WTC11 (cell line): ENCODE results near the gene F5. TPM values are rescaled to one million over a fixed set of nuclear protein-coding genes. Genes with fewer than 3 reads are reported as not detected.

Experiments
- ATAC-seq: fragments of 200-7000 bp; cut with Tn5 transposase; 2 replicates; pipeline ENCODE4 v1.10.0; 2021; ENCODE audit warnings: mild to moderate bottlenecking, moderate library complexity
- CTCF ChIA-PET: fragments of 300-600 bp; sonication (Branson Sonifier 250); formaldehyde crosslinking; loops from one replicate; lab custom pipeline; 2021; ENCODE audit warnings: antibody characterized with exemption; lab: Charles Lee
- POLR2A ChIA-PET: fragments of 350-600 bp; sonication (Branson Sonifier 250); formaldehyde crosslinking; loops from one replicate; lab custom pipeline; 2021; ENCODE audit warnings: antibody characterized with exemption; lab: Charles Lee
- DNase-seq: peaks from one replicate; pipeline ENCODE4 v3.0.0; 2021; ENCODE audit warnings: low spot score
- H3K27ac Mint-ChIP-seq: 2 replicates; pipeline ENCODE4 v1.8.0; 2021; ENCODE audit warnings: mixed read lengths
- H3K27me3 Mint-ChIP-seq: 2 replicates; pipeline ENCODE4 v1.8.0; 2021; ENCODE audit warnings: low read depth, mild to moderate bottlenecking, moderate library complexity, mixed read lengths
- H3K36me3 Mint-ChIP-seq: 2 replicates; pipeline ENCODE4 v1.8.0; 2021; ENCODE audit warnings: mixed read lengths
- H3K4me1 Mint-ChIP-seq: 2 replicates; pipeline ENCODE4 v1.8.0; 2022; ENCODE audit warnings: mixed read lengths
- H3K4me3 Mint-ChIP-seq: 2 replicates; pipeline ENCODE4 v1.8.0; 2021; ENCODE audit warnings: mild to moderate bottlenecking, moderate library complexity, mixed read lengths
- H3K9me3 Mint-ChIP-seq: 2 replicates; pipeline ENCODE4 v1.8.0; 2021; ENCODE audit warnings: mixed read lengths
- ATF2 ChIP-seq: sonication (generic); formaldehyde crosslinking; IDR thresholded peaks from 2 replicates; pipeline ENCODE4 v1.8.1; 2022; ENCODE audit warnings: low read depth, missing genetic modification reagents, borderline replicate concordance
- CTCF ChIP-seq: fragments of 200-600 bp; IDR thresholded peaks from 2 replicates; pipeline ENCODE4 v1.8.0; 2022; ENCODE audit warnings: antibody characterized with exemption
- IRF2 ChIP-seq: sonication (generic); formaldehyde crosslinking; IDR thresholded peaks from 2 replicates; pipeline ENCODE4 v1.8.0; 2022; ENCODE audit warnings: low read depth, missing genetic modification reagents, borderline replicate concordance
- JUN ChIP-seq: sonication (generic); formaldehyde crosslinking; IDR thresholded peaks from 2 replicates; pipeline ENCODE4 v1.8.0; 2023; ENCODE audit warnings: mild to moderate bottlenecking, missing genetic modification reagents
- KAT7 ChIP-seq: sonication (generic); formaldehyde crosslinking; IDR thresholded peaks from 2 replicates; pipeline ENCODE4 v1.8.1; 2023; ENCODE audit warnings: missing genetic modification reagents, mild to moderate bottlenecking, borderline replicate concordance
- NR1H2 ChIP-seq: sonication (generic); formaldehyde crosslinking; IDR thresholded peaks from 2 replicates; pipeline ENCODE4 v1.9.0; 2021; ENCODE audit warnings: mild to moderate bottlenecking, moderate library complexity, missing genetic modification reagents
- NR3C1 ChIP-seq: sonication (generic); formaldehyde crosslinking; conservative IDR thresholded peaks from 2 replicates; pipeline ENCODE4 v1.8.1; 2023; ENCODE audit warnings: low read depth, mild to moderate bottlenecking, missing genetic modification reagents
- RELA ChIP-seq: sonication (generic); formaldehyde crosslinking; IDR thresholded peaks from 2 replicates; pipeline ENCODE4 v1.8.1; 2022; ENCODE audit warnings: missing genetic modification reagents, mild to moderate bottlenecking, borderline replicate concordance
- SP1 ChIP-seq: sonication (generic); formaldehyde crosslinking; conservative IDR thresholded peaks from 2 replicates; pipeline ENCODE4 v1.8.1; 2022; ENCODE audit warnings: missing genetic modification reagents
- TEAD4 ChIP-seq: sonication (generic); formaldehyde crosslinking; IDR thresholded peaks from 2 replicates; pipeline ENCODE4 v1.8.0; 2022; ENCODE audit warnings: mild to moderate bottlenecking, missing genetic modification reagents
- ZNF121 ChIP-seq: sonication (generic); formaldehyde crosslinking; IDR thresholded peaks from 2 replicates; pipeline ENCODE4 v1.8.0; 2023; ENCODE audit warnings: missing genetic modification reagents
- ZNF281 ChIP-seq: sonication (generic); formaldehyde crosslinking; IDR thresholded peaks from 2 replicates; pipeline ENCODE4 v1.8.0; 2023; ENCODE audit warnings: mild to moderate bottlenecking, missing genetic modification reagents
- ZNF512 ChIP-seq: sonication (generic); formaldehyde crosslinking; IDR thresholded peaks from 2 replicates; pipeline ENCODE4 v1.8.1; 2022; ENCODE audit warnings: missing genetic modification reagents, borderline replicate concordance
- total RNA-seq: library from RNA; stranded (reverse); gene quantifications from 3 replicates; pipeline ENCODE4 v1.2.3, GENCODE V29; 2021
- TF ChIP-seq, protein P1 (sequence below): fragments of 250-450 bp; sonication (Bioruptor Pico); conservative IDR thresholded peaks from 2 replicates; pipeline ENCODE4 v1.9.0; 2021; ENCODE audit warnings: mild to moderate bottlenecking
- TF ChIP-seq, protein P2 (sequence below): sonication (generic); formaldehyde crosslinking; IDR thresholded peaks from 2 replicates; pipeline ENCODE4 v1.8.0; 2022; ENCODE audit warnings: missing genetic modification reagents
- TF ChIP-seq, protein P3 (sequence below): sonication (generic); formaldehyde crosslinking; IDR thresholded peaks from 2 replicates; pipeline ENCODE4 v1.8.1; 2023; ENCODE audit warnings: mild to moderate bottlenecking, missing genetic modification reagents, moderate library complexity

Gene F5
- total RNA-seq, 1 experiment from 2014 or later = 0.20 TPM

- peaks cover 15% of the 10 kb centered on the region for H3K4me1 Mint-ChIP-seq
These were observed 94.4 kb downstream of the F5 start for GRCh38 chr1:169491845-169492281.

DNA sequence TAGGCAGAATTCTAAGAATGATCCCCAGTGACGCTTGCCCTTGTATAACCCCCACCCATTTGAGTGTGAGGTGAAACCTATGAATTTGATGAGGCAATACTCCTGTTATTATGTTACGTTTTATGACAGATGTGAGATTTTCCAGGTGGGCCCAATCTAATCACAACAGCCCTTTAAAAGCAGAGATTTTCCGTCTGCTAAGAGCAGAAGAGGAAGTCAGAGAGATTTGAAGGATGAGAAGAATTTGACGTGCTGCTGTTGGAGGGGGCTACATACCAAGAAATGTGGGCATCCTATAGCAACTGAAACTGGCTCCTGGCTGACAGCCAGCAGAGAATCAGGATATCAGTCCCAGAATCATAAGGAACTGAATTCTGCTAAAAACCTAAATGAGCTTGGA is 98.1 kb downstream of the F5 start:
- no peaks in the 10 kb centered on the region; the same call in 1 of the 2 replicates for H3K27me3 Mint-ChIP-seq
- H3K4me3 Mint-ChIP-seq = no peak overlapping the region
- no peak overlapping the region; the same call in 1 of the 2 replicates for H3K27ac Mint-ChIP-seq
- ATAC-seq = no peak
- DNase-seq = no peak
- H3K36me3 Mint-ChIP-seq = no peaks in the 10 kb centered on the region
- peaks cover 44% of the 10 kb centered on the region for H3K4me1 Mint-ChIP-seq
- no peaks in the 10 kb centered on the region for H3K9me3 Mint-ChIP-seq
- ChIA-PET CTCF (no interaction called here), POLR2A (no interaction called here)
- TF ChIP-seq KAT7 (CRISPR knock-in tag) (no peak), RELA (CRISPR knock-in tag) (no peak), SP1 (no peak), CTCF (no peak), ZNF121 (CRISPR knock-in tag) (no peak), NR1H2 (CRISPR knock-in tag) (no peak), IRF2 (no peak), ZNF281 (CRISPR knock-in tag) (no peak), JUN (no peak)
- TF ChIP-seq, protein P1, sequence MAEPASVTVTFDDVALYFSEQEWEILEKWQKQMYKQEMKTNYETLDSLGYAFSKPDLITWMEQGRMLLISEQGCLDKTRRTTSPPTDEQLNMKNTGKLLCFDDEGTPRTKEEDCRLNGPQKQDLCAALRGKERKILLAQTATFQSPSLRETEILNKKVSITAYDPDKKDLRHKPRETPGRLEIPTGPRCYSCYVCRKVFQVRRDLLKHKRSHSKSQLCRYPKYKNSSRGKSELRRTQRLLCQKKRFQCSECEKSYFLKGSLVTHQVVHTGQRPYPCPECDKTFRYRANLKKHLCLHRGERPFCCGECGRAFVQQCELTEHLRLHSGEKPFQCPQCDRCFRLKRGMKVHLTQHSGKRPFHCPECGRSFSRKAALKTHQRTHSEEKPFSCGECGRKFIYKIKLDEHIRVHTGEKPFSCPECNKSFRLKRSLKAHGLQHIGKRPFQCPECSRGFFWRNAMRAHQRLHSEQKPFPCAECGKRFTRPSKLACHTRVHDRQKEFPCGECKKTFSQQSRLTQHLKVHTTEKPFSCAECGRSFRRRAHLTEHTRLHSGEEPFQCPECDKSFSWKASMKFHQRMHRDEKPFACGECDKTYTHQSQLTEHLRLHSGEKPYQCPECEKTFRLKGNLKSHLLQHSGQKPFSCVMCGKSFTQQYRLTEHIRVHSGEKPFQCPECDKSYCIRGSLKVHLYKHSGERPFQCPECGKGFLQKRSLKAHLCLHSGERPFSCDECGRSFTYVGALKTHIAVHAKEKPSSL (CRISPR knock-in tag) = no peak

More at GRCh38 chr1:169491845-169492281, 94.4 kb downstream of the F5 start:
- no peak for TF ChIP-seq ATF2 (CRISPR knock-in tag)
- TF ChIP-seq, protein P2, sequence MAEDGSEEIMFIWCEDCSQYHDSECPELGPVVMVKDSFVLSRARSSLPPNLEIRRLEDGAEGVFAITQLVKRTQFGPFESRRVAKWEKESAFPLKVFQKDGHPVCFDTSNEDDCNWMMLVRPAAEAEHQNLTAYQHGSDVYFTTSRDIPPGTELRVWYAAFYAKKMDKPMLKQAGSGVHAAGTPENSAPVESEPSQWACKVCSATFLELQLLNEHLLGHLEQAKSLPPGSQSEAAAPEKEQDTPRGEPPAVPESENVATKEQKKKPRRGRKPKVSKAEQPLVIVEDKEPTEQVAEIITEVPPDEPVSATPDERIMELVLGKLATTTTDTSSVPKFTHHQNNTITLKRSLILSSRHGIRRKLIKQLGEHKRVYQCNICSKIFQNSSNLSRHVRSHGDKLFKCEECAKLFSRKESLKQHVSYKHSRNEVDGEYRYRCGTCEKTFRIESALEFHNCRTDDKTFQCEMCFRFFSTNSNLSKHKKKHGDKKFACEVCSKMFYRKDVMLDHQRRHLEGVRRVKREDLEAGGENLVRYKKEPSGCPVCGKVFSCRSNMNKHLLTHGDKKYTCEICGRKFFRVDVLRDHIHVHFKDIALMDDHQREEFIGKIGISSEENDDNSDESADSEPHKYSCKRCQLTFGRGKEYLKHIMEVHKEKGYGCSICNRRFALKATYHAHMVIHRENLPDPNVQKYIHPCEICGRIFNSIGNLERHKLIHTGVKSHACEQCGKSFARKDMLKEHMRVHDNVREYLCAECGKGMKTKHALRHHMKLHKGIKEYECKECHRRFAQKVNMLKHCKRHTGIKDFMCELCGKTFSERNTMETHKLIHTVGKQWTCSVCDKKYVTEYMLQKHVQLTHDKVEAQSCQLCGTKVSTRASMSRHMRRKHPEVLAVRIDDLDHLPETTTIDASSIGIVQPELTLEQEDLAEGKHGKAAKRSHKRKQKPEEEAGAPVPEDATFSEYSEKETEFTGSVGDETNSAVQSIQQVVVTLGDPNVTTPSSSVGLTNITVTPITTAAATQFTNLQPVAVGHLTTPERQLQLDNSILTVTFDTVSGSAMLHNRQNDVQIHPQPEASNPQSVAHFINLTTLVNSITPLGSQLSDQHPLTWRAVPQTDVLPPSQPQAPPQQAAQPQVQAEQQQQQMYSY (CRISPR knock-in tag) = no peak
- TF ChIP-seq, protein P3, sequence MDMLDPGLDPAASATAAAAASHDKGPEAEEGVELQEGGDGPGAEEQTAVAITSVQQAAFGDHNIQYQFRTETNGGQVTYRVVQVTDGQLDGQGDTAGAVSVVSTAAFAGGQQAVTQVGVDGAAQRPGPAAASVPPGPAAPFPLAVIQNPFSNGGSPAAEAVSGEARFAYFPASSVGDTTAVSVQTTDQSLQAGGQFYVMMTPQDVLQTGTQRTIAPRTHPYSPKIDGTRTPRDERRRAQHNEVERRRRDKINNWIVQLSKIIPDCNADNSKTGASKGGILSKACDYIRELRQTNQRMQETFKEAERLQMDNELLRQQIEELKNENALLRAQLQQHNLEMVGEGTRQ (CRISPR knock-in tag) = no peak
- TF ChIP-seq ZNF512 (CRISPR knock-in tag) = no peak
- no peak for TF ChIP-seq NR3C1 (CRISPR knock-in tag)
- no peak for TF ChIP-seq TEAD4 (CRISPR knock-in tag)
- Mint-ChIP-seq H3K27ac (no peak overlapping the region), H3K4me3 (no peak overlapping the region), H3K27me3 (no peaks in the 10 kb centered on the region), H3K9me3 (no peaks in the 10 kb centered on the region), H3K36me3 (no peaks in the 10 kb centered on the region)
- POLR2A ChIA-PET = no interaction called here
- CTCF ChIA-PET = interaction anchor here (1.1 kb wide), 1 partner anchor 220 kb away, joined by 3 read pairs; no protein-coding TSS in a partner anchor
- DNase-seq (no peak), ATAC-seq (no peak)
